HG02884 (cell line): ENCODE measurements around the gene POC1B.

Experiments used
- ATAC-seq: cut with Tn5 transposase; IDR thresholded peaks from one replicate; pipeline ENCODE4 v1.9.1; 2021; ENCODE audit warnings: mild to moderate bottlenecking, moderate library complexity; ENCODE audit not compliant: unreplicated experiment

Gene POC1B

DNA sequence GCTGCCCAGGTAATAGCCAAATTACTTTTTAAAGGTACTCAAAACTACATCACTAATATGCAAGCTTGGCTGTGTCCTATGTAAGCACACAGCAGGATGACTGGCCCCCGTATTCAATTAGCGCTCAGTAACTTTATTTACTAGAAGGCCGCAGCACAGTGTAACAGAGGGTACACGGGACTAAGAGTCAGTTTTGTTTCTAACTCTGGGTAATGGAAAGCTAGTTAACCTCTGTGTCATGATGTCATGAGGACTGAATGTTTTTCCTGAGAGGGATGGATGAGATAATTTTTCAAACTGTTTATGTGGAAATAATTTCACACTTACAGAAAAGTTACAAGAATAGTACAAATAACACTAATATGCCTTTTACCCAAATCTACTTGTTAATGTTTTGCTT is 28.4 kb downstream of the POC1B start:
- ATAC-seq = no peak

DNA sequence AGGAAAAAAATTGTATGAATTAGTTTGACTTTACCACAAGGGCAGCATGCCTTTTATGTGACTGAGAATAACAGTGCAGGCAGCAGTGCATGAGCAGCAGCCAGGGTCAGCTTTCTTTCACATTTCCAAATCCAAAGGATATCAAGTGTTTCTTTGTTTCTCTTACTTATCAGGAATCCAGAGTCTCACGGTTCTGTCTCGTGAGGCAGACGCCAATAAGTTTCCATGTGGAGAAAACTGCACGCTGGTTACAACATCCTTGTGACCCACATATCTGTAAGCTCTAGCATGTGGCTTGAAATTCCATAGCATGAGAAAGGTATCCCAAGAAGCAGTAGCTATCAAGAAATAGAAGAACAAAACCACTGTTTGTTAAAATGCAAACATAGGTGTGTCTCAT is 28.8 kb downstream of the POC1B start:
- ATAC-seq = no peak

DNA sequence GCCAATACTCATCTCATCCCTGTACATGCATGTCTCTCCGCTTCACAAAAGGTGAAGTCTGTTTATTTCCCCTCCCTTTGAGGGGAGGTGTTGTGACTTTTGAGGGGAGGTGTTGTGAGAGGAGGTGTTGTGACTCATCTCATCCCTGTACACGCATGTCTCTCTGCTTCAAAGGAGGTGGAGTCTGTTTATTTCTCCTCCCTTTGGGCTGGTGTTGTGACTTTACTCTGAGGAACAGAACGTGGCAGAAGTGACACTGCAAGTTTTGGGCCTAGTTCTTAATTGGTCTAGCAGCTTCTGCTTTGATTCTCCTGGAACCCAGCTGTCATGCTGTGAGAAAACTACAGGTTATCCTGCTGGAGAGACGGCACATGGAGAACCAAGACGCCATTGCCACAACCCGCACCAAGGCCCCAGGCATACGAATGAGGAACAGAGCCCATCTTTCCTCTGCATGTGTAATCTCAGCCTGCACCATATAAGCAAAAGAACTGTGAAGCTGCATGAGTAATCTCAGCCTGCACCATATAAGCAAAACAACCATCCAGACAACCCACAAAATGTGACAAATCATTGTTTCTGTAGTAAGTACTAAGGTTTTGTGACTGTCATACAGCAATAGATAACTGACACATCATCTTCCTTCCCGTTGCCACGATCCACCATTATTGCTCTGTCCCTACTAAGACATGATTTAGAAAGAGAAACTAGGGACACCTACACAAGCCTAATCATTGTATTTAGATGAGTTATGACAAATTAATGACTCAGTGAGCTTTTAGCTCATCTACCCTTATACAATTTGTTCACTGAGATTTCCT is 31.2 kb downstream of the POC1B start:
- ATAC-seq = peak; percentile 63

DNA sequence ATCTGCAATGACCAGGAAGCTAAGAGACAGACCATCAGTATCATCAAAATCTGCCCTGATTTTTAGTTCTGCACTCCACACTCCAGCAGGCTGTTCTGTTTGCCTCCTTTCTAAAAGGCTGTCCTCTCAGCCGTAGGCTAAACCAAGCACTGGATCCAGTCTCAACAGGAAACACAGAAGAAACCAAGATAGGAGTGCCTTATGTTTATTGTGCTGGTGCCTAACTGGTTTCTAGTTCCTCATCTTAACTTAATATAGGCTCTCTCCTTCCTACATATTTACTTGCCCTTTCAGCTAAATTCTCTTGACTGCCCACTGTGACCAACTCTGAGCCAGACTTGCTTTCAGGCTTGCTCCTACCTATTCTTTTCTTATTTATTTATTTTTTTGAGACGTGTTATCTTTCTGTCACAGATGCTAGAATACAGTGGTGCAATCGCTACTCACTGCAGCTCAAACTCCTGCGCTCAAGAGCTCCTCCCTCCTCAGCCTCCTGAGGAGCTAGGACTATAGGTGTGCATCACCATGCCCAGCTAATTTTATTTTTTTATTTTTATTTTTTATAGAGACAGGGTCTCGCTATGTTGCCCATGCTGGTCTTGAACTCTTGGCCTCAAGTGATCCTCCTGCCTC is 32.1 kb downstream of the POC1B start:
- ATAC-seq = peak; percentile 30

DNA sequence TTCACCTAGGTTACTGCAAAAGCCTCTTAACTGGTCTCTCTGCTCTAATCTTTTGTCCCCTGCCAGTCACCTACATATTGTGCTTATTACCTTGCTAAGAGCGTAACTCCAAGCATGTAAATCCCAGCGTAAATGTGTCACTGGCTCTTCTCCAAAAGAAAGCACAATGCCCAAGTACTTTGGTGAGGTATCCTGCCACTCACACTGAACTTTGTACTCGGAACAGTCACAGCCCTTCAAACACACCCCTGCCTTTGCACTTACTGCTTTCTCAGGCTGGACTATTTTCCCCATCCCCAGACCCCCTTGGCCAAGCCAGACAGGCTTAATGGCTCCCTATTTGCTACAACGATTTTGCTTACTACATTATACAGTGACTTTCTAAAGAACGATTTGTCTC is 33.0 kb downstream of the POC1B start:
- ATAC-seq = no peak

DNA sequence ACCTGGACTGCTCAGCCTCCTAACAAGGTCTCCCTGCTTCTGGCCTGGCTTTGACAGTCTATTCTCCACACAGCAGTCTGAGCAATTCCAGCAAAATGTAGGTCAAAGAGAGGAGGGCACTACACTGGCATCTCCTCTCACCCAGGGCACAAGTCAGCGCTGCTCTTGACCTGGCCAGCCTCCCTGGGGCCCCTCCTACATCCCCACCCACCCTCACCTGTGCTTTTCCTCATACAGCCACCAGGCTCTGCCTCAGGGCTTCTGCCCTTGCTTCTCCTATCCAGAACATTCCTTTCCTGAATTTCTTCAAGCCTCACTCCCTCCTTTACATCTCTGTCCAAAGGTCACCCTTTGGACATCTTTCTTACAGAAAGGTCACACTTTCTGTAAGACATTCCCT is 34.9 kb downstream of the POC1B start:
- no peak for ATAC-seq

DNA sequence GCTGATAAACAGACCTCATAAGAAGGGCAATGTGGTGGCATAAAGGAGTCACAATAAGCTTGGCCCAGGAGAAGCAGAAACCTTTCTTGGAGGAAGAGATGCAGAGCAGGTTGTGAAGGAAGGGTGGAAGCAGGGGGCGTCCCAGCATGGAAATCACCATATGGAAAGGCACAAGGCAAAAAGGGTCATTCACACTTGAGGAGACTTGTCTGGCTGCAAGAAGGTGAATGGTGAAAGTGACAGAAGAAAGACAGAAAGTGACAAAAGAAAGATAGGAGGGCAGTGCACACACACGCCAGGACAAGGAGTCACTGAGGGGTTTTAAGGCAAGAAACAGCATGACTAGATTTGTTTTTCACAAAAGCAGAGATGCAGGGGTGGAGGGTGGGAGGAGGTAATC is 39.6 kb downstream of the POC1B start:
- no peak for ATAC-seq

DNA sequence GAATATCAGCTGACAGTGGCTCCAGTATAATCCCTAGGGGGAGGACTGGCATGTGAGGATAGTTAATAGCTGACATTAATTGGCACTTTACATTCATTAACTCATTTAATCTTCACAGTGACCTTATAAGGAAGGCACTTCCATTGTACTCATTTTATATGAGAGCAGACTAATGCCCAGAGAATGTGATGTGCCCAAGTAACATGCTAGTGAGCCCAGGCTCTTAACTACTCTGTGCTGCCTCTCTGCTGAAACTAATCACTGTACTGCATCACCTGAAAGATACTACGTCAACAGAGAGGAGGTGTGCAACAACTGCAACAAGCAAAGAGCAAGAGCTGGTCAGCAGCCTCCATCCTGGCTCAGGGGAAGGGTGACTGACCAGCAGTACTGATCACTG is 41.4 kb downstream of the POC1B start:
- ATAC-seq = no peak

DNA sequence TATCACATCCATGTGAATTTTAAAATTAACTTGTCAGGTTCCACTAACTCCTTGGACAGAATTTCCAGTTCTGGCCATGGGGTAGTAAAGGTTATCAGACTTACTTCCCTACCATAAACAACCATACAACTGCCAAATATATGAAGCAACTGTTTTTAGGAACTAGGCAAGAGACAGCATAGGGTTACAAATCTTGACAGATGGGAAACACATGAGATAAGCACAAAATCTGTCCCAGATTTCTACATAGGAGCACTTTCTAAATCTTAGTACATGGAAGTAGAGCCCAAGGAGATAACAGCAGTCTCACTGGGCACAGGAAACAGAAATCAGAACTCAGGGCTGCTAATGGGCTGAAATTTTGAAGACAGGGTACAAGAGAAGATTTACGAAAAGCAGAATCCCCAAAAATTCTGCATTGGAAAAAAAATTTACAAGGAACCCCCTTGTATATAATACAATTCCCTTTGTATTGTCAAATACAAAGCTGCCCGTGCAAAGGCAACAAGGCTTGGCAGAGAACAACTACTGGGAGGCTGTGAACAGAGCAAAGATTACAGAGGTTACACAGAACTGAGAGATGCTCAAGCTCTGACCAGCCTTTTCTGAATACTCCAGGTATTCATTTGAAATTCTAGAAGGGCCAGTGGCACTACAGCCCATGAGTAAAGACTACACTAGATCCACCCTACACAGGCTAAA is 44.5 kb downstream of the POC1B start:
- ATAC-seq = no peak

DNA sequence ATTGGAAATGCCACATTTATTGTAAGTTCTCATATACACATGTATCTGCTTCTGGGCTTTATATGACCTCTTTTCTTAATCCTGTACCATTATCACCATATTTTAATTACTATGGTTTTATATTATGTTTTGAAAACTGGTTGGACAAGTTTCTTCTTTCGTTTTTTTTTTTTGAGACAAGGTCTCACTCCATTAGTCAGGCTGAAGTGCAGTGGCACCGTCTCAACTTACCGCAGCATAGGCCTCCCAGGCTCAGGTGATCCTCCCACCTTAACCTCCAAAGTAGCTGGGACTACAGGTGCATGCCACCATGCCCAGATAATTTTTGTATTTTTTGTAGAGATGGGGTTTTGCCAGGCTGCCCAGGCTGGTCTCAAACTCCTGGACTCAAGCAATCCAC is 45.9 kb downstream of the POC1B start:
- ATAC-seq = no peak

DNA sequence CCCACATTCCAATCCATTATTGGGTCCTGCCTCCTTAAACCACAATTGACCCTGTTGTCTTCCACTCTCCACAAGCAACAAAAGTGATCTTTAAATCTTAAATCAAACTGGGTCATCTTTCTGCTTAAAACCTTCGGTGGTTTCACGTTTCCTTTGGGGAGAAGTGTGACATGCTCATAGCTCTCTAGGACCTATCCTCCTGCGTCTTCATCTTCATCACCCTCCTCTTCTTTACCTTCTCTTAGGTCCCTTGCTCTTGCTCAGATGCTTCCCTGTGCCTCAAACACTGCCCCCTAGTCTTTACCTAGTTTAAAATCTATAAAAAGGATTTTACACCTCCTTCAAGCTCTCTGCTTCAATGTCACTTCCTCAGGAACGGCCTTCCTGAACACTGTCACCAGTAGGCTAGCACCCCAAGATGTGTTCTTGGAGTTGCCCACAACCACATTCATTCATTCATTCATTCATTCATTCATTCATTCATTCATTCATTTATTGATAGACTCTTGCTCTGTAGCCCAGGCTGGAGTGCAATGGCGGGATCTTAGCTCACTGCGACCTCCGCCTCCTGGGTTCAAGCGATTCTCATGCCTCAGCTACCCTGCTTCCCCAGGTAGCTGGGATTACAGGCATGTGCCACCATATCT is 48.1 kb downstream of the POC1B start:
- no peak for ATAC-seq

DNA sequence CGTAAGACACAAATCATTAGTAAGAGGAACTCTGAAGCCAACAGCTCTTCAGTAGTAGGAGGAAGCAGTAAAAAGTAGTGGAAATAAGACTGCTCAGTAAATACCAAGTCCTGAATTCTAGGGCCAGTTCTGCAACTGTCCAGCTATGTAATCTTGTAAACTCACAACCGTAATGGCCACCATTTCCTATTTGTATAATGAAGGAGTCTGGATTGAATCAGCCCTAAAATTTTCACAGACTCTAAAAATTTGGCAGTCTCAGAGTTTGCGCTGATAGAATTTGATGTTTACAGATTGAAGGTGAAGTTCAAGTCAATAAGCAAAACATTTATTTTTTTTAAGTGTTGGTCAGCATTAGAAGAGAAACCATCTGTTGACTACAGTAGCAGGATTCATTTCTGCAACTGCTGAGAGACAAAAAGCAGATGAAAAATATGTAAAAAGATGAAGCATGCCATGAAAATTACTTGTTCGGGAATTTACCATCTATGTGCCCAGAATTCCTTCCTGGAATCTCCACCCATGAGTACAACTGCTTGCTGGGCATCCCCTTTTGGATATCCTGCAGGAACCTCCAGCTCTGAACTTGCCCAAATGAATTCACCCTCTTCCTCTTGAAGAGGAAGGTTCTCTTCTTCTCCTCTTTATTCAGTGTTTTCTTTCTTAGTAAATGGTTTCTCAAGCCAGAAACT is 48.8 kb downstream of the POC1B start:
- ATAC-seq = no peak

DNA sequence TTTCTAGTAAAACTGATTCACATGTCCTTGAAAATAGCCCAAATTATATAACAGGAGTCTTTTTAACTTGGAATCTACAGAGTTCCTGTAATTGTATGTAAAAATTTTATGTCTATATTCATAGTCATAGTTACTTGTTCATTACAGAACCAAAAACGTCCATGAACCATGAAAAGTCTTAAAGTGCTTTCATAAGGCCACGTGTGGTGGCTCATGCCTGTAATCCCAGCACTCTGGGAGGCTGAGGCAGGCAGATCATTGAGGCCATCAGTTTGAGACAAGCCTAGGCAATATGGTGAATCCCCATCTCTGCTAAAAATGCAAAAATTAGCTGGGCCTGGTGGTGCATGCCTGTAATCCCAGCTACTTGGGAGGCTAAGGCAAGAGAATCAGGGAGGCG is 49.6 kb downstream of the POC1B start:
- no peak for ATAC-seq

DNA sequence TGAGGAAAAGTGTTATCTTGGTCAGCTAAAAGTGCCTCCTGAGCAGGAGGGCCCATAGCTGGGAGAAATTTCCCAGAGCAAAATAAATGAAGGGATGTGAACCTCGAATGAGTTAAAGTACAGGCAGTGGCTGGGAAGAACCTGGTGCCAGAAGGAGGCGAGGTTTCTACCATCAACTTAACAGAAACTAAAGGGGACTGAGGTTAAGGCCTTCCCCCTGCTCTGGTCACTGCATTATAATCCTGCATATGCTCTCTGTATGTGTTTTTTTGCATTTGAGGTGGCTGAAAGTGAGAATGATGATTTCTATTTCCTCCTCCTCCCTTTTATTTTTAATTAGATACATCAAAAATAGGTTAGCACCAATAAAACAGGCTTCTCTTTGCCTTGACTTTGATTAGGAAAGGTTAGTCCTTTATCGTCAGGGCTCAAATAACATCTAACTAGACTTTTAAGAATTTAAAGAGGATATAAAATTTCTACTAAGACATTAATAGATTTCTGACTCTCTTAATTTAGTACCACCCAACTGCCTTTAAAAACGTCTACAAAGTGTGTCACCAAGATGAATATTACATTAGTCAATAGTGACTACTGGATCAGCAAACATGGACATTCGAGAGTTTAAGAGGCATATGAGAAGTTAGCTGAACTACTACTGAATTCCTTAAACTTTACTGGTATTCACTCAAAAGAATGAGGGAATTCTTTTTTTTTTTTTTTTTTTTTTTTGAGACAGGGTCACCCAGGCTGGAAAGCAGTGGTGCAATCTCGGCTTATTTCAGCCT is 50.5 kb downstream of the POC1B start:
- no peak for ATAC-seq

DNA sequence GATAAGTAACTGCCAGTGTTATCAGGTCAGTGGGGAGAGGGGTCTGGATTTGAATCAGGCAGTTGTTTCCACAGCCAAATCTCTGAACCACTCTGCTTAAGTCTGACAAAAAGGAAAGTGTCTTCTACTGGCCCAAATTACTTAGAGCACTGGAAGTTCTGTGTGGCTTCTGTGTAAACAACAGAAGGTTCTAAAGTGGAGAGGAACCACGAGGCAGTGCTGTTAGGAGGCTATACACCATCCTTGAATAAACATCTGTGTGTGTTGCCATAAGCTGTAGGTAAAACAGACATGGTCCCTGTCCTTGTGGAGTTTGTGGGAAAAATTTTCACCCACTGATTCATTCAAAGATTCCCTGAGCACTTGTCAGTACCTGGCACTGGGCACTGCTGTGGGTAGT is 51.2 kb downstream of the POC1B start:
- ATAC-seq = no peak

DNA sequence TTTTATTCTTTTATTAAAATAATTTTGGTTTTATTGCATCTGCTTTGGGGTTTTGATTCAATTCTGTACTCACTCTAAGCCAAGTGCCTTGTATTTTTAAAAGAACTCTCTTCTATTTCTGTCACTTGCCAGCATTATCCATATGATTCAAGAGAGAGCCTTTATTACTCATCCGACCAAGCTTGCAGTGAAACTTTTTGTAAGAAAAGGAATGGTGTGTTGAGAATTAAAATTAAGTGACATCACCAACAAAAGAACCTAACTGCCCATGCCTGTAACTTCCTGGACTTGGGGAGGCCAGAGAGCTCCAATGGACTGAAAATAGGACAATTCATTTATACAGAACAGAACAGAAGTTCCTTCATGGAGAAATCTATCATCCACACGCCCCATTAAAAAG is 53.3 kb downstream of the POC1B start:
- ATAC-seq = no peak

DNA sequence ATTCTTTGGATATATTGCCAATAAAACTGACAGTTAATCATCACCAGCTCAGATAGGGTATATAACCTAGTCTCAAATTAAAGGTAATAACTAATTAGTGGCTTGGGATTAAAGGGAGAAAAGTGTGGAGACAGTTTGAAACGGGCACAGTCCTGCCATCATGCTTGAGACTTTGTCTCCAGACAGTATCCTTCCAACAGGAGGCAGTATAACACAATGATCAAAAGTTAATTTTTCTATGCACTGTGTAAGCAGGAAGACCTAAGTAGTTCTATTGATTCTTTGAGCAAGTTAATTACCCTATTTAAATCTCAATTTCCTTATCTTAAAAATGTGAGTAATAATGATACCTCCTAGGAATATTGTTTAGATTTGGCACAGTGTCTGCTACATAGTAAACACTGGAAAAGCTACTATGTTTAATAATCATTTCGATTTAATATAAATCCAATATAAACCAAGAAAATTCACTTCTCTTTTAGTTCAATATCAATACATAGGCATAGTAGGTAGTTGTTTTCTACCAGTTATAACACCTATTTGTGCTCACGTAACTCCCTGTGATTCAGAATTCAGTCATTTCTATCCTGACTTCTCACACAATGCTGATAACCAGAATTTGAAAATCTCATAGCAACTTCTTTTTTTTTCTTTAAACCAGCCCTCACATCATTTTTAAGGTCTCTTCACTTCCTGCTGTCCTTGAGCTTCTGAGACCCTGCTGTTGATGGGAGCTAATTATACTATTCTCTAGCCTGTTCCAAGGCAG is 54.9 kb downstream of the POC1B start:
- ATAC-seq = peak; percentile 31

DNA sequence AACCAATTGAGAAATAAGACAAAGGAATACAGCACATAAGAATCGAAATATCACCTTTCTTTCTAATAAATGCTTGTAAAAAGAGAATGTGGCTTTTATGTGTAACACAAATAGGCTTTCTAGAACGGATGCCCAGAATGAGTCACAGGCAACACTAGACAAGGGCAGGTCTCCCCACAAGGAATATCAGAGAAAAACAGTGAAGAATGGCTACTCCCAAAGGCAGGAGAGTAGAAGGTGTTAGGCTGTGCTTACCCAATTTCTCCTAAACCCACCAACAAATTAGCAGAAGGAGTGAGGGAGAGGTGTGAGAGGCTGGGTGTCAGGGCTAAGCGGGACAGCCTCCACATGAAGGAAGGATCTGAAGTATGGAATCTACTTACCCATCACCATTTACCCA is 56.5 kb downstream of the POC1B start:
- peak; percentile 67 for ATAC-seq

DNA sequence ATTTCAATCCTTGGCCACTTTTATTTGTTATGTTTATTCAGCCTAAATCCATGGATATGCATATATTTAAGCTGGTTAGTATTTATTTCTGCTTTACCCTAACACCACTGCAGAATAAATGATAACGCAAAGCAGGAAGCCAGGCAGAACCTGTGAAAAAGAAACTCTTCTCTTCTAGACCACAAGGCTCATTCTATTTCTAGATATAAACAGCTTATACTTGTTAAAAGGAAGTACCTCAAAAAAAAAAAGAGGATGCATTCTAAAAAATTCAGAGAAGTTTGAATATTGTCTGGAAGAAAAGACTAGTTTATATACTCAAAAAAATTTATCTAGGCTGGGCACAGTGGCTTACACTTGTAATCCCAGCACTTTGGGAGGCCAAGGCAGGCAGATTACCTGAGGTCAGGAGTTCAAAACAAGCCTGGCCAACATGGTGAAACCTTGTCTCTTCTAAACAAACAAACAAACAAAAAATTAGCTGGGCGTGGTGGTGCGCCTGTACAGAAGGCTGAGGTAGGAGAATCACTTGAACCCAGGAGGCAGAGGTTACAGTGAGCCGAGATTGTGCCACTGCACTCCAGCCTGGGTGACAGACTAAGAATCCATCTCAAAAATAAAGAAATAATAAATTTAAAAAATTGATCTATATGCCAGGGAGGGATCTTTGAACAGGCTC is 57.1 kb downstream of the POC1B start:
- ATAC-seq = peak; percentile 70
